ENCODE measurements around the gene ALKBH5.

- TF ChIP-seq CTCF (IDR thresholded peaks at IDR 0.05) = no peak
- no peak for TF ChIP-seq POLR2A (IDR thresholded peaks at IDR 0.05)
Measured at GRCh38 chr17:18208092-18208491, 24.5 kb downstream of the ALKBH5 start.
